ENCODE results near the gene L1CAM. TPM values are rescaled to one million over a fixed set of nuclear protein-coding genes. Genes with fewer than 3 reads are reported as not detected.

Gene L1CAM
- total RNA-seq, 3 donors from 2014 or later (not counting 1 experiment from before 2014, with no cell fraction given), result 0.23 to 0.98 TPM; not detected in 1

- TF ChIP-seq CTCF (IDR thresholded peaks at IDR 0.05), result no peak
- no peak for DNase-seq
- no peak overlapping the region for H3K27ac Mint-ChIP-seq
- no peak overlapping the region for H3K4me3 Mint-ChIP-seq
- WGBS (ENCODE audit: insufficient coverage), result 64% methylated on average over 8 of the region's 8 CpGs
- peaks cover 0 to 11% of the 10 kb centered on the region in 2 donors for H3K4me1 Mint-ChIP-seq
- H3K27me3 ChIP-seq (ENCODE audit: control insufficient read depth, insufficient read depth, low read length), result peaks cover 24% of the 10 kb centered on the region
- no peak overlapping the region for H3K4me3 ChIP-seq (ENCODE audit: low read length)
- no peak overlapping the region for H3K27ac ChIP-seq (ENCODE audit: low read length)
- H3K36me3 ChIP-seq (ENCODE audit: control insufficient read depth, insufficient read depth, low read length), result no peaks in the 10 kb centered on the region
- no peaks in the 10 kb centered on the region for H3K36me3 Mint-ChIP-seq
- no peaks in the 10 kb centered on the region for H3K9me3 Mint-ChIP-seq
- peaks cover 22% of the 10 kb centered on the region for H3K4me1 ChIP-seq (ENCODE audit: control insufficient read depth, insufficient read depth, low read length)
- H3K27me3 Mint-ChIP-seq (ENCODE audit: low read depth in 2 of 2), result peaks cover 28 to 34% of the 10 kb centered on the region in 2 donors
- intact Hi-C loops (cut with micrococcal nuclease), result no loop called here
- ATAC-seq, result no peak
- no peaks in the 10 kb centered on the region for H3K9me3 ChIP-seq (ENCODE audit: control insufficient read depth, insufficient read depth, low read length)
Measured at GRCh38 chrX:153882086-153882498, 3.9 kb downstream of the L1CAM start.

- no peaks in the 10 kb centered on the region for H3K9me3 ChIP-seq (ENCODE audit: control insufficient read depth, insufficient read depth, low read length)
- no peak overlapping the region for H3K27ac Mint-ChIP-seq
- H3K4me3 ChIP-seq (ENCODE audit: low read length), result no peak overlapping the region
- peaks cover 19% of the 10 kb centered on the region for H3K4me1 ChIP-seq (ENCODE audit: control insufficient read depth, insufficient read depth, low read length)
- no peak overlapping the region for H3K4me3 Mint-ChIP-seq
- no peak for ATAC-seq
- H3K4me1 Mint-ChIP-seq, result peaks cover 0 to 11% of the 10 kb centered on the region in 2 donors
- H3K27me3 Mint-ChIP-seq (ENCODE audit: low read depth in 2 of 2), result peaks cover 28 to 34% of the 10 kb centered on the region in 2 donors
- no peak for DNase-seq
- no peaks in the 10 kb centered on the region for H3K36me3 Mint-ChIP-seq
- peaks cover 20% of the 10 kb centered on the region for H3K27me3 ChIP-seq (ENCODE audit: control insufficient read depth, insufficient read depth, low read length)
- H3K36me3 ChIP-seq (ENCODE audit: control insufficient read depth, insufficient read depth, low read length), result no peaks in the 10 kb centered on the region
- intact Hi-C loops (cut with micrococcal nuclease), result no loop called here
- TF ChIP-seq CTCF (IDR thresholded peaks at IDR 0.05), result no peak
- no peak overlapping the region for H3K27ac ChIP-seq (ENCODE audit: low read length)
- 93% methylated on average over 6 of the region's 7 CpGs for WGBS (ENCODE audit: insufficient coverage)
- no peaks in the 10 kb centered on the region for H3K9me3 Mint-ChIP-seq
Measured at GRCh38 chrX:153881281-153881680, 4.7 kb downstream of the L1CAM start.

GRCh38 chrX:153880440-153880815 lies 5.5 kb downstream of the L1CAM start:
- no peak for DNase-seq

More at GRCh38 chrX:153880440-153880815, 5.5 kb downstream of the L1CAM start:
- no peak overlapping the region for H3K4me3 Mint-ChIP-seq
- no peaks in the 10 kb centered on the region for H3K9me3 Mint-ChIP-seq
- Histone ChIP-seq H3K4me1 (ENCODE audit: control insufficient read depth, insufficient read depth, low read length) (peaks cover 16% of the 10 kb centered on the region), H3K9me3 (ENCODE audit: control insufficient read depth, insufficient read depth, low read length) (no peaks in the 10 kb centered on the region), H3K27ac (ENCODE audit: low read length) (no peak overlapping the region), H3K4me3 (ENCODE audit: low read length) (no peak overlapping the region), H3K27me3 (ENCODE audit: control insufficient read depth, insufficient read depth, low read length) (peaks cover 18% of the 10 kb centered on the region), H3K36me3 (ENCODE audit: control insufficient read depth, insufficient read depth, low read length) (no peaks in the 10 kb centered on the region)
- H3K36me3 Mint-ChIP-seq, result no peaks in the 10 kb centered on the region
- H3K4me1 Mint-ChIP-seq, result peaks cover 0 to 11% of the 10 kb centered on the region in 2 donors
- no peak for ATAC-seq
- intact Hi-C loops (cut with micrococcal nuclease), result no loop called here
- TF ChIP-seq CTCF (IDR thresholded peaks at IDR 0.05), result no peak
- WGBS (ENCODE audit: insufficient coverage), result 41% methylated on average over 4 of the region's 6 CpGs
- no peak overlapping the region for H3K27ac Mint-ChIP-seq
- H3K27me3 Mint-ChIP-seq (ENCODE audit: low read depth in 2 of 2), result peaks cover 29 to 34% of the 10 kb centered on the region in 2 donors

Data from natural killer cell (primary cell).